Effector CD8-positive, alpha-beta T cell (primary cell): ENCODE data around the gene HK1.
"Not testable (repeated sequence)": the region's sequence is repeated elsewhere in the genome, so short reads cannot be mapped to it uniquely, and the experiment has no call there.

Experiments used
- DNase-seq: peaks from one replicate; lab custom pipeline; 2025; lab: John Stamatoyannopoulos, UW

HK1 gene

GRCh38 chr10:69254877-69255276 lies 23.4 kb upstream of the HK1 start:
- no peak for DNase-seq

GRCh38 chr10:69259547-69260243 lies 18.6 kb upstream of the HK1 start:
- no peak for DNase-seq

GRCh38 chr10:69261184-69261583 lies 17.1 kb upstream of the HK1 start:
- no peak for DNase-seq

GRCh38 chr10:69262292-69262751 lies 16.0 kb upstream of the HK1 start:
- no peak for DNase-seq

GRCh38 chr10:69265521-69265920 lies 12.8 kb upstream of the HK1 start:
- no peak for DNase-seq

GRCh38 chr10:69268761-69269416 lies 9.4 kb upstream of the HK1 start:
- no peak for DNase-seq

- no peak for DNase-seq
These were observed 8.5 kb upstream of the HK1 start for GRCh38 chr10:69269761-69270160.

GRCh38 chr10:69270990-69271389 lies 7.3 kb upstream of the HK1 start:
- DNase-seq, result no peak

- DNase-seq, result no peak
These were observed 5.7 kb upstream of the HK1 start for GRCh38 chr10:69272624-69273023.

GRCh38 chr10:69275444-69275843 lies 2.9 kb upstream of the HK1 start:
- no peak for DNase-seq

GRCh38 chr10:69276503-69276902 lies 1.8 kb upstream of the HK1 start:
- DNase-seq, result no peak

GRCh38 chr10:69279110-69279509 lies 814 bp downstream of the HK1 start:
- DNase-seq, result no peak

- no peak for DNase-seq
These were observed 3.5 kb downstream of the HK1 start for GRCh38 chr10:69281507-69282413.

- DNase-seq, result not testable (repeated sequence)
These were observed 6.1 kb downstream of the HK1 start for GRCh38 chr10:69284402-69284801.

GRCh38 chr10:69285699-69286098 lies 7.4 kb downstream of the HK1 start:
- no peak for DNase-seq

GRCh38 chr10:69287181-69287580 lies 8.9 kb downstream of the HK1 start:
- no peak for DNase-seq

GRCh38 chr10:69290993-69291392 lies 12.7 kb downstream of the HK1 start:
- no peak for DNase-seq

GRCh38 chr10:69292459-69292858 lies 14.2 kb downstream of the HK1 start:
- no peak for DNase-seq

GRCh38 chr10:69295027-69295636 lies 16.8 kb downstream of the HK1 start:
- no peak for DNase-seq

- no peak for DNase-seq
These were observed 25.3 kb downstream of the HK1 start for GRCh38 chr10:69303632-69304051.

- no peak for DNase-seq
These were observed 28.1 kb downstream of the HK1 start for GRCh38 chr10:69306421-69306820.

GRCh38 chr10:69307434-69307833 lies 29.1 kb downstream of the HK1 start:
- no peak for DNase-seq
